Measurements from ENCODE around the gene NLGN2. TPM values are rescaled to one million over a fixed set of nuclear protein-coding genes. Genes with fewer than 3 reads are reported as not detected.

Gene NLGN2
- total RNA-seq, 1 experiment from 2014 or later = 70.2 TPM

- Histone ChIP-seq H4K91ac (ENCODE audit: insufficient read length, low read depth, low read length) (no peak overlapping the region), H3K23ac (ENCODE audit: insufficient read length, low read depth, low read length) (no peak overlapping the region), H2AFZ (ENCODE audit: low read length) (no peak overlapping the region), H2BK5ac (ENCODE audit: insufficient read length, low read length) (no peak overlapping the region), H3K27me3 (ENCODE audit: insufficient read depth, low read length) (no peaks in the 10 kb centered on the region), H3K23me2 (ENCODE audit: insufficient read length, low read depth, low read length, poor library complexity, severe bottlenecking) (peaks cover 7% of the 10 kb centered on the region), H3K27ac (ENCODE audit: insufficient read length, low read depth, low read length) (no peak overlapping the region), H3K9me3 (ENCODE audit: control insufficient read depth, low read depth, low read length) (no peaks in the 10 kb centered on the region), H2BK12ac (ENCODE audit: insufficient read length, low read depth, low read length) (no peak overlapping the region), H2AK5ac (ENCODE audit: insufficient read length, low read length) (no peak overlapping the region), H4K20me1 (ENCODE audit: control insufficient read depth, insufficient read depth, insufficient read length) (peaks cover 2% of the 10 kb centered on the region), H2BK15ac (ENCODE audit: low read depth, low read length) (no peak overlapping the region), H4K5ac (ENCODE audit: insufficient read length, low read depth, low read length) (no peak overlapping the region), H2BK20ac (ENCODE audit: low read depth, low read length, poor library complexity, severe bottlenecking) (no peak overlapping the region), H3K18ac (ENCODE audit: insufficient read length, low read depth, low read length) (no peak overlapping the region), H3T11ph (ENCODE audit: low read length) (no peak overlapping the region), H3K4me1 (ENCODE audit: insufficient read depth, low read length) (peaks cover 5% of the 10 kb centered on the region; the same call in 1 of the 2 replicates), H3K79me1 (ENCODE audit: insufficient read depth, low read depth, low read length, poor library complexity, severe bottlenecking) (no peaks in the 10 kb centered on the region), H3K79me2 (ENCODE audit: insufficient read depth, low read length) (no peaks in the 10 kb centered on the region), H3K4me2 (ENCODE audit: insufficient read depth, insufficient read length, low read length) (no peak overlapping the region), H2BK120ac (ENCODE audit: low read depth, low read length, poor library complexity, severe bottlenecking) (no peak overlapping the region), H3K14ac (ENCODE audit: insufficient read depth, low read length) (no peak overlapping the region), H3K4ac (ENCODE audit: low read depth, low read length) (no peak overlapping the region), H3K56ac (ENCODE audit: insufficient read length, low read depth, low read length) (no peak overlapping the region), H3K9ac (ENCODE audit: extremely low read depth, insufficient read length, low read length) (no peak overlapping the region), H4K8ac (replicated peaks; ENCODE audit: insufficient read length, low read depth, low read length) (no peak overlapping the region)
- peaks cover 3% of the 10 kb centered on the region for H3K27me3 Mint-ChIP-seq (ENCODE audit: low read depth)
- H3K27ac Mint-ChIP-seq = no peak overlapping the region
- H3K36me3 Mint-ChIP-seq (ENCODE audit: insufficient read depth in 1 of 3, low read depth in 3 of 3) = peaks cover 27 to 60% (median 44%) of the 10 kb centered on the region in 3 experiments
- no peaks in the 10 kb centered on the region; a peak in 1 of 5 replicates for H3K9me3 Mint-ChIP-seq
- TF ChIP-seq CTCF (conservative IDR thresholded peaks at IDR 0.05) = no peak
- peaks cover 22 to 23% of the 10 kb centered on the region in 2 experiments for H3K4me1 Mint-ChIP-seq
- no CpG with 5 or more reads among the region's 10 CpGs for WGBS (ENCODE audit: extremely low coverage, insufficient read length, low lambda C conversion rate)
- H3K4me3 Mint-ChIP-seq = no peak overlapping the region
- DNase-seq = no peak
These were observed 18.8 kb upstream of the NLGN2 start for GRCh38 chr17:7388856-7389255.
